ENCODE data around the gene DHRSX.

GRCh38 chrX:2502120-2502667 is 1.4 kb upstream of the DHRSX start:
- TF ChIP-seq CTCF (IDR thresholded peaks at IDR 0.05; ENCODE audit: low read depth, low read length, poor library complexity, severe bottlenecking): no peak
- TF ChIP-seq EZH2phosphoT487 (IDR thresholded peaks at IDR 0.05; ENCODE audit: borderline replicate concordance, low read length): no peak
